Activated T-cell treated with anti-CD3 and anti-CD28 coated beads, Interleukin-2, amount 50 U/mL, for 4 hours (primary cell): ENCODE data around the gene LAMA5. TPM values are rescaled to one million over a fixed set of nuclear protein-coding genes. Genes with fewer than 3 reads are reported as not detected.
A peak's percentile ranks its signal among the peaks of the same experiment; 100 is the strongest.
"Not testable (repeated sequence)": the region's sequence is repeated elsewhere in the genome, so short reads cannot be mapped to it uniquely, and the experiment has no call there.

Source experiments
- ATAC-seq, 2 donors: fragments of 200-7000 bp; cut with Tn5 transposase; one replicate each; pipeline ENCODE4 v1.10.0; 2021
- DNase-seq: peaks from one replicate; pipeline ENCODE4 v3.0.0-alpha.2; 2020
- H3K27me3 Mint-ChIP-seq: one replicate; pipeline ENCODE4 v1.8.0; 2021; ENCODE audit warnings: low read depth, mixed read lengths
- H3K36me3 Mint-ChIP-seq: one replicate; pipeline ENCODE4 v1.8.0; 2022; ENCODE audit warnings: mixed read lengths; ENCODE audit not compliant: insufficient read depth
- H3K4me1 Mint-ChIP-seq: one replicate; pipeline ENCODE4 v1.8.0; 2021; ENCODE audit warnings: low read depth, mixed read lengths
- H3K4me3 Mint-ChIP-seq: one replicate; pipeline ENCODE4 v1.8.0; 2021; ENCODE audit warnings: mild to moderate bottlenecking, moderate library complexity, mixed read lengths
- H3K9me3 Mint-ChIP-seq: one replicate; pipeline ENCODE4 v1.8.0; 2021; ENCODE audit warnings: mixed read lengths
- total RNA-seq, 3 donors: library from RNA; stranded (reverse); gene quantifications; one replicate each; pipeline ENCODE4 v1.2.1, GENCODE V29; 2021

LAMA5 gene
- total RNA-seq, 3 donors from 2014 or later = 0.82 to 1.0 (median 0.84) TPM

DNA sequence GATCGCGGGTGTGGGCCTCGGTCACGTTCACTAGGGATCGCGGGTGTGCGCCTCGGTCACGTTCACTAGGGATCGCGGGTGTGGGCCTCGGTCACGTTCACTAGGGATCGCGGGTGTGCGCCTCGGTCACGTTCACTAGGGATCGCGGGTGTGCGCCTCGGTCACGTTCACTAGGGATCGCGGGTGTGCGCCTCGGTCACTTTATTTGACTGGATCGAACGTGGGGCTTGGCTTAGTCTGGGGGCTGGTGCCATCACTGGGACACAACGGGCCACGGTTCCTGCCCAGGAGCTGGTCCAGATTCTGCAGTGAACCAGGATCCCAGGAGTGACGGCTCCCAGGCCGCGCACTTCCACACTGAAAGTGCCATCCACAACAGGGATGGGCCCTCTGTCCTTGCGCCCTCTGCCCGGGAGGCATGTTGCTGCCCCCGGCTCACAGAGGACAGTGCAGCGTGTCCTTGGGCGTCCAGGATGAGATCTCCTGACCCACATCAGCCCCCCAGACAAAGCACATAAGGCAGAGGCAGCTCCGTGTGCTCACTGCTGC is 6.6 kb upstream of the LAMA5 start:
- H3K4me1 Mint-ChIP-seq, H3K9me3 Mint-ChIP-seq, H3K36me3 Mint-ChIP-seq, ATAC-seq, H3K4me3 Mint-ChIP-seq, DNase-seq: not testable (repeated sequence)
- H3K27me3 Mint-ChIP-seq = peaks cover 14% of the 10 kb centered on the region

DNA sequence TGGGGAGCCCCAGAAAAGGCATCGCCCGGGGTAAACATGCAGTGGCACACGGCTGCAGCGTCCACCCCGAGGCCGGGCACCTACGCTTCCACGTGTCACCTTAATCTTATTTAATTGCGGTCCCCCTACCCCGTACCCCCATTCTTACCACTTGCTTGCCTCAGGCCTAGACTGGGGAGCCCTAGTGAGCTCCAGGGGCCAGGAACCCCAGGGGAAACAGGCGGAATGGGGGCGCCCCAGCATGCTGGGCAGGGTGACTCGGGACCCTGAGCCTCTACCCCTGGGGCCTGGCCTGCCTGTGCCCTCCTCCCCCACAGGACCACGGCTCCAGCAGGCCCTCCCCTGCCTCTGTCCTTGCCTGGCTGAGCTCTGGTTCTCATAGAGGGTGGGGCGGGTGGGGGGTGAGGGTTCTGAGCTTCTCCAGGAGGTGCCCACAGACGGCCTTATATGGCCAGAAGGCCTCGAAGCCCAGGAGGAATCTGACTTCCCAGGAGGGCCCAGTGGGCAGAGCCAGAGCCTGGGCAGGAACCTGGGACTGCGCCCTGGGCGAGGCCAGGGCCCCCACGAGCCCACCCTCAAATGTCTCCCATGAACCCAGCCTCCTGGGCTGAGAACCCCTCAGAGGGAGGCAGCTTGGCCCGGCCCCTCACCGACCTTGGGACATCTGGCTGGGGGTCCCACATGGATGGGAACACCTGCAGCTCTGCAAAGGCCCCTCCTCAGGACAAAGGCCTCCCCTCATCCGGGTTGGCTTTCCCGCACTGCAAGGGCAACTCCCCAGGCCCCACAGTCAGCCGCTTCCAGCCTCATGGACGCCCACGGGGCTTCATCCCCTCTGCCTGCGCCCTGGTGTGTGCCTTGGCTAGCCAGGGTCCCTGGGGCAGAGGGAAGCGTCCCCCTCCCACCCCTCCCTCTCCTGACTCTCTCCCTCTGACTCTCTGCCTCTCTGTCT is 5.2 kb upstream of the LAMA5 start:
- H3K9me3 Mint-ChIP-seq = no peaks in the 10 kb centered on the region
- peaks cover 6% of the 10 kb centered on the region for H3K4me1 Mint-ChIP-seq
- no peak for DNase-seq
- H3K27me3 Mint-ChIP-seq = peaks cover 21% of the 10 kb centered on the region
- H3K36me3 Mint-ChIP-seq = no peaks in the 10 kb centered on the region
- H3K4me3 Mint-ChIP-seq = no peak overlapping the region
- no peak for ATAC-seq

DNA sequence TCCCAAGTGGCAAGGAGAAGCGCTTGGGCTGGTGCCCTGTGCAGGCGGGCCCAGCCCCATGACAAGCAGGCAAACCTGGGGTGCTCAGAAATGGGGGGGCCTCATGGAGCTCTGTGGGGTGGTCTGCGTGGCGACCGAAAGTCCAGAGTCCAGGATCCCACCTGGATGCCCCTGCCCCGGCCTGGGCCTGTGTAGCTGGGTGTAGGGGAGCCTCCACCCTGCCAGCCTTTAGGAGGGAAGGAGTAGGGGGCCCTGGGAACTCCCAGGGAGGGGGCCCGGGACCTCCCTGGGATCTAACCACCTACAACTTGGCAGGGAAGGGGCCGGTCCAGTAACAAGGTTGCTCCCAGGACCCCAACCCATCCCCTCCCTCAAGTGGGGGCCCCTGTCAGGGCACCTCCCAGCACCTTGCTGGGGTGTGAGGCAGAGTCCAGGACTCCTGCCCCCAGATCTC is 4.5 kb upstream of the LAMA5 start:
- no peaks in the 10 kb centered on the region for H3K9me3 Mint-ChIP-seq
- ATAC-seq (no peak), DNase-seq (no peak)
- no peak overlapping the region for H3K4me3 Mint-ChIP-seq
- peaks cover 21% of the 10 kb centered on the region for H3K27me3 Mint-ChIP-seq
- peaks cover 6% of the 10 kb centered on the region for H3K4me1 Mint-ChIP-seq
- H3K36me3 Mint-ChIP-seq = no peaks in the 10 kb centered on the region

DNA sequence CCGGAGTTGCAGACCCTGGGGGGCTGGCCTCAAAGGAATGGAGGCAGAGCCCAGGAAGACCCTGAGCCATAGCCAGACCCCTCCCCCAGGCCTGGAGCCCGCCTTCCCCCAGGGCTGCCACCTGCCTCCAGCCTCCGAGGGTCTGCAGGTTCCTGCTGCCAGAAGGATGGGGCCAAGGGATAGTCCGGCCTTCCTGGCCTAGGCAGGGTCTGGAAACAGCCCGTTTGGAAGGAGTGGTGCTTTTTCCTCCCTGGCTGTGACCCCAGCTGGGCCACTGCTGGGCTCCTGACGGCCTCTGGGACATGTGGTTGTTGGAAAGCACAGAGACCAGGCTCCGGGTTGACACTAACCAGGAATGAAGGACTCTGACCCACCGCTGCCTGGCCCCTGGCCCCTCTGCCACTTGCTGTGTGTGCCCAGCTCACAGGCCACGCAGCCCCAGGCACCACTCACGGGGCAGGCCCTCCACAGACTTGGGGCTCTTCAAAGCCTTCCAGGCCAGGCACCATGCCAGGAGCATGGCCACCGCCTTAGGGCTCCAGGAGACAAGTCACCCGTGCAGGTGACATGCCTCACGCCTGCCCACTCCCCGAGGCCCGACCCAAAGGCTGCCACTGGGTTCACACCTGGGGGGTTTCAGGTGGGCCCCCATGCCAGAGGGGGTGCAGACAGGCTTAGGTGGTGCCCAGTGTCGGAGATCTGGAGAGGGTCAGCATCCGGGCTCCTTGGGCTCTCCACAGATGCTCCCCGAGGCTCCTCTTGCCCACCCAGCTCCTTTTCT is 3.9 kb upstream of the LAMA5 start:
- Mint-ChIP-seq H3K36me3 (no peaks in the 10 kb centered on the region), H3K9me3 (no peaks in the 10 kb centered on the region), H3K4me3 (no peak overlapping the region), H3K4me1 (peaks cover 6% of the 10 kb centered on the region), H3K27me3 (peaks cover 21% of the 10 kb centered on the region)
- DNase-seq = no peak
- no peak for ATAC-seq

DNA sequence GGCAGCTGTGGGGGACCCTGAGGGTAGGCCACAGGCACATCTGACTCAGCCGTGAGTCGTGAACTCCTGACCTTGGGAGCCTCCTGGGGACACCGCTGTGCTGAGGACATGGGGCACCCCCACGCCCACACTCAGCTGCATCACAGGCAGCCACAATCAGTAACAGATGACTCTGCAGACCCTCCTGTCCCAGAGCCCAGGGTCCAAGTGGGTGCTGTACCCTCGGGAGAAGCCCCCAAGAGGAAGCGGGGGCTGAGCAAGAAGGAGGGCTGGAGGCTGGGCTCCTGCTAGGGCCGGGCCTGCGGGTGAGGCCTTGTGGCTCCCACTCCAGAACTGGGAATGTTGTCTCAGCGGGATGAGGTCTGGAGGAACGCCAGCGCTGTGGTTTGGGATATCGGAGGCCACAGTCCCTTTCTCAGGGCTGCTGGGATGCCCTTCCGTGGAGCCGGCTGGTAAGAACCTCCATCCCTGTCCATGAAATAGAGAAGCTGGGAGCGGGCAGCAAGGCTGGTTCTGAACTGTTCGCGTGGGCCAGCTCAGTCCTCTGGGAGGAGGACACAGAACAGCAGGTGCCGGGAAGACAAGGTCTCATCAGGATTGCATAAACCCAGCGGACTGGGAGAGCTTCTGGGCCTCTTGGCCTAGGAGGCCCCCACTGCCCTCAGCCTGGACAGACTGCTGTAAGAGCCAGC is 3.1 kb upstream of the LAMA5 start:
- H3K9me3 Mint-ChIP-seq = no peaks in the 10 kb centered on the region
- peak; percentile 37 to 50 for ATAC-seq

GRCh38 chr20:62369815-62370114 is 2.7 kb upstream of the LAMA5 start:
- no peak overlapping the region for H3K4me3 Mint-ChIP-seq
- no peaks in the 10 kb centered on the region for H3K36me3 Mint-ChIP-seq
- peaks cover 6% of the 10 kb centered on the region for H3K4me1 Mint-ChIP-seq
- peaks cover 30% of the 10 kb centered on the region for H3K27me3 Mint-ChIP-seq
- no peaks in the 10 kb centered on the region for H3K9me3 Mint-ChIP-seq
- ATAC-seq = no peak
- no peak for DNase-seq

More for the DNA sequence above, 3.1 kb upstream of the LAMA5 start:
- no peak for DNase-seq
- Mint-ChIP-seq H3K27me3 (peaks cover 25% of the 10 kb centered on the region), H3K36me3 (no peaks in the 10 kb centered on the region), H3K4me3 (no peak overlapping the region), H3K4me1 (peaks cover 6% of the 10 kb centered on the region)

GRCh38 chr20:62368976-62369814 is 2.1 kb upstream of the LAMA5 start:
- Mint-ChIP-seq H3K4me3 (no peak overlapping the region), H3K27me3 (peaks cover 33% of the 10 kb centered on the region)

DNA sequence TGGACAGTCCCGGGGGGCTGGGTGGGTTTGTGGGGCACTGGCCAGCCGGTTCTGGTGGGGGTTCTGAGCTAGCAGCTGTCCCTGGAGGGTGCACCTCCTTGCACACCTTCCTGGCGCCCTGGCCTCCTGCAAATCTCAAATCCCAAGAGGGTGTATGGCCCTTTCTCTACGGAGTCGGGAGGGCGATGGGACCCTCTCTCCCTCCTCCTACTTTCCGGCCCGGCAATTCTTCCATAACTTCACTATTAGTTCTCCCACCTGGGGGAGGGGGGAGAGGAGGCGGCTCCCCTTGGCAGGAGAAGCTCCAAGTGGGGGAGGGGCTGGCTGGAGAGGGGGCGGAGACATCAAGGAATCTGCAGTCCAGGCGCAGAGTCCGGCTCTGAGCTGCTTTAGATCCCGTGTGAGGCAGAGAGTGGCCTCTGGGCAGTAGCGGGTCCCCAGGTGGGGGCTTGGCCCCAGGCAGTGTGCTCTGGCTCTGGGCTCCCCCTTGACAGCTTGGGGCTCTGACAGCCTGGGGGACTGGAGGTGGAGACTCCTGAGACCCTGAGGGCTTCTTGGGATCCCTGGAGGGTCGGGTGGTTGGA is 1.4 kb upstream of the LAMA5 start:
- H3K27me3 Mint-ChIP-seq = peaks cover 40% of the 10 kb centered on the region
- ATAC-seq = no peak
- H3K36me3 Mint-ChIP-seq = no peaks in the 10 kb centered on the region
- peaks cover 6% of the 10 kb centered on the region for H3K4me1 Mint-ChIP-seq
- H3K4me3 Mint-ChIP-seq = no peak overlapping the region
- DNase-seq = no peak
- H3K9me3 Mint-ChIP-seq = no peaks in the 10 kb centered on the region

More at GRCh38 chr20:62368976-62369814, 2.1 kb upstream of the LAMA5 start:
- H3K9me3 Mint-ChIP-seq = no peaks in the 10 kb centered on the region
- ATAC-seq (no peak), DNase-seq (no peak)
- no peaks in the 10 kb centered on the region for H3K36me3 Mint-ChIP-seq
- peaks cover 6% of the 10 kb centered on the region for H3K4me1 Mint-ChIP-seq

GRCh38 chr20:62367633-62368391 is 700 bp upstream of the LAMA5 start:
- H3K4me3 Mint-ChIP-seq = peak overlapping the region; percentile 62
- DNase-seq (no peak), ATAC-seq (no peak)
- no peaks in the 10 kb centered on the region for H3K9me3 Mint-ChIP-seq
- peaks cover 42% of the 10 kb centered on the region for H3K27me3 Mint-ChIP-seq
- H3K4me1 Mint-ChIP-seq = peaks cover 6% of the 10 kb centered on the region
- no peaks in the 10 kb centered on the region for H3K36me3 Mint-ChIP-seq

GRCh38 chr20:62366370-62367135 is 559 bp downstream of the LAMA5 start:
- no peak for ATAC-seq

DNA sequence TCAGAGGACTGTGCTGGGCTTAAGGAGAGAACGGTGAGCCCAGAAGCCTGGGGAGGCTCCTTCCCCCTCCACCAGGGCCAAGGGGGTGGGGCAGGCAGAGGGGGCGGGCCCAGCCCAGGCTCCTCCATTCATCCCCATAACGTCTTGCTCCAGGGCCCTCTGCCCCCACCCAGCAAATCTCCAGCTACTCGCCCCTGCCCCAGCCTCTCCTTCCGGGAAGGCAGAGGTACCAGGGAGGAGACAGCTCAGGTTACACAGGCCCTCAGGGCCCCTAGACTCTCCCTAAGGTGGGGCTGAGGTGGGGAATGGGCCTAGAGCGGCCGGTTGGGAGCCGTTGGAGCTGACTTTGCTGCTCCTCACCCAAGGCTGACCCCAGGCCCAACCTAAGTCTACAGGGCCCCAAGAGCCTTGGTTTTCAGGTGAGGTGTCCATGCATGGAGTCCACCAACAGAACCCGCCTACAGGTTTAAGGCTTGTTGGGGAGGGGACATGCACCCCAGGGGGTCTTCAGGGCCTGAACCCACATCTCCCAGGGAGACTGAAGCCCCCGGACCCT is 1.2 kb downstream of the LAMA5 start:
- H3K27me3 Mint-ChIP-seq = peaks cover 45% of the 10 kb centered on the region
- H3K4me3 Mint-ChIP-seq = peak overlapping the region; percentile 26

More at GRCh38 chr20:62366370-62367135, 559 bp downstream of the LAMA5 start:
- no peak for DNase-seq
- Mint-ChIP-seq H3K9me3 (no peaks in the 10 kb centered on the region), H3K27me3 (peaks cover 45% of the 10 kb centered on the region), H3K36me3 (no peaks in the 10 kb centered on the region), H3K4me3 (peak overlapping the region; percentile 26), H3K4me1 (peaks cover 6% of the 10 kb centered on the region)

More for the DNA sequence above, 1.2 kb downstream of the LAMA5 start:
- Mint-ChIP-seq H3K36me3 (no peaks in the 10 kb centered on the region), H3K4me1 (peaks cover 6% of the 10 kb centered on the region), H3K9me3 (no peaks in the 10 kb centered on the region)
- ATAC-seq (no peak), DNase-seq (no peak)
